ENCODE data around the gene MPO. TPM values are rescaled to one million over a fixed set of nuclear protein-coding genes. Genes with fewer than 3 reads are reported as not detected.

MPO gene
- total and polyA plus RNA-seq, 2 donors (not counting 3 experiments of a cell fraction or from before 2014, with no cell fraction given) = not detected

DNA sequence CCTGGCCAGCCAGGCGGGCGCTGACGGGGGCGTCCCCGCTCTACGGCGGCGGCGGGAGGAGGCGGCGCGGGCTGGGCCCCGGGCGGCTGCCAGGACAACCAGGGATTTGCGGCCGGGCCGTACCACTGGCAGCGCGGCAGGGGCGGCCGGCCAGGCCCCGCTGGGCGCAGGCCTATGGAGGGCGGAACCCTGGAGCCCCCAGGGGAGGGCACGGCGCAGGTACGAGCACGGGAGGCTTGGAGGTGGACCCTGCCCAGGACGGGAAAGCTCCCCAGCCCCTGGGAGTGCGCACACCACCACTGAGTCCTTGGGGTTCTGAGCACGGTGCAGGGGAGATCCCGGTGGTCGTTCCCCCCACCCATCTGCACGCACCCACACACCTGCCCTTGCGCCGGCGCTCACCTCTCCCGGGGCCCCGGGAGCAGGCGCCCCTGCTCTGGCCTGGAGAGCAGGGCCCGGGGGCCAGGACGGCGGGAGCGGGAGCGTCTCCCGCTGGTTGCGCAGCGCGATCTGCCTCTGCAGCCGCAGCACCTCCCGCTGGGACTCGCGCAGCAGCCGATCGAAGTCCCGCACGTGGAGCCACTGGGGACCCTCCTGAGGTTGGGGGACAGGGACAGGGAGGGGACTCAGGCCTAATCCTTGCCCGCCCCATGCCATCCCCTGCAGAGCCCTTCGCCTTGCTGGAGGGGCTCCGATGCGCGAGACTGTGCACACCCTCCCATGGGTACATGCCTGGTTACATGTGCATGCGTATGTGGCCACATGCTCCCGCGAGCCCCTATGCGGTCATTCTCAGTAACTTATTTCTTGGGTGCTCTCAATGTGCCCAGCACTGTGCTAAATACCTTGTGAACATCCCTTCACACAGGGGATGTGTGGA, 43.9 kb upstream of the MPO start:
- CTCF ChIA-PET = no interaction called here
- H3K9ac ChIP-seq (replicated peaks; ENCODE audit: extremely low read depth, insufficient read depth, low read length) = no peak overlapping the region
- intact Hi-C loops (cut with micrococcal nuclease) = no loop called here

DNA sequence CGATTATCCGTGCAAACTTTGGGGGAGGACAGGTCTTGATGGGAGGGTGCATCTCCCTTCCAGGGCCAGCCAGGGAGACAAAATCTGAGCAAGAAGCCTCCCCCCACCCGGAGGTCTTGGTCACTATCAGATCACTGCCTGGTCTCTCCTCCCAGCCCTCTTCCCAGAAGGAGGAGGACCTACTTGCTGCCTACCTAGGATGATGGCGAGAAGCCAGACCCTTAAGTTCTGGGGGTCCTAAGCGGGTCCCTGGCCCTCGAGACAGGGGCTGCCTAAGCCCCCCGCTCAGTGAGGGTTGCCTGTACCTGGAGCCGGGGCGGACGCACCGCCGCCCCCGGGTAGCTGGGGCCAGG, 43.3 kb upstream of the MPO start:
- Histone ChIP-seq H3K9ac (replicated peaks; ENCODE audit: extremely low read depth, insufficient read depth, low read length) (no peak overlapping the region), H3K27ac (ENCODE audit: insufficient read depth, low read depth, low read length) (no peak overlapping the region), H3K4me1 (ENCODE audit: control insufficient read depth, extremely low read depth, insufficient read depth, low read length) (no peaks in the 10 kb centered on the region), H3K36me3 (ENCODE audit: control insufficient read depth in 2 of 2, extremely low read depth in 1 of 2, insufficient read depth in 2 of 2, low read length in 2 of 2) (no peaks in the 10 kb centered on the region), H3K9me3 (replicated peaks; ENCODE audit: control insufficient read depth, insufficient read depth, low read length) (no peaks in the 10 kb centered on the region), H4K20me1 (replicated peaks; ENCODE audit: control insufficient read depth, extremely low read depth, insufficient read depth, low read length) (no peaks in the 10 kb centered on the region), H3K27me3 (ENCODE audit: control insufficient read depth in 2 of 2, insufficient read depth in 2 of 2, low read length in 2 of 2) (peaks cover 23 to 25% of the 10 kb centered on the region in 2 experiments), H3K4me2 (ENCODE audit: insufficient read depth, low read length) (no peak overlapping the region), H3K9me1 (replicated peaks; ENCODE audit: control insufficient read depth, extremely low read depth, insufficient read depth, low read length) (no peaks in the 10 kb centered on the region), H3K4me3 (replicated peaks in 1 of 3; ENCODE audit: insufficient read depth in 1 of 3, low read depth in 1 of 3, low read length in 3 of 3) (no peak overlapping the region), H3K79me2 (ENCODE audit: control insufficient read depth, insufficient read depth, low read length) (no peaks in the 10 kb centered on the region), H2AFZ (ENCODE audit: low read depth, low read length) (no peak overlapping the region)
- dilution Hi-C loops (cut with MboI; ENCODE audit: extremely low pct_ligation_motif_present, low sequenced_read_pairs) (no loop called here), intact Hi-C loops (cut with micrococcal nuclease) (no loop called here)
- ChIA-PET POLR2A (no interaction called here), CTCF (no interaction called here)
- no peak for FAIRE-seq
- no TSS peak for BruUV-seq (replicated peaks)
- no peak for DNase-seq (ENCODE audit: low read depth, low spot score)
- TF ChIP-seq GATA2 (IDR thresholded peaks at IDR 0.05; ENCODE audit: insufficient read depth, insufficient read length, low read depth, low read length) (no peak), EZH2 (IDR thresholded peaks at IDR 0.05; ENCODE audit: borderline replicate concordance, low read depth, low read length, severe bottlenecking) (no peak), MYC (IDR thresholded peaks at IDR 0.05; ENCODE audit: low read depth, low read length) (no peak), POLR2AphosphoS5 (IDR thresholded peaks at IDR 0.05; ENCODE audit: insufficient read depth, low read depth, low read length) (no peak), POLR2A (IDR thresholded peaks at IDR 0.05; ENCODE audit: low read depth, low read length) (no peak), FOS (IDR thresholded peaks at IDR 0.05; ENCODE audit: borderline replicate concordance, insufficient read depth, low read length) (no peak), JUN (IDR thresholded peaks at IDR 0.05; ENCODE audit: borderline replicate concordance, insufficient read depth, insufficient read length, low read depth) (no peak)
- TF ChIP-seq, protein P1, sequence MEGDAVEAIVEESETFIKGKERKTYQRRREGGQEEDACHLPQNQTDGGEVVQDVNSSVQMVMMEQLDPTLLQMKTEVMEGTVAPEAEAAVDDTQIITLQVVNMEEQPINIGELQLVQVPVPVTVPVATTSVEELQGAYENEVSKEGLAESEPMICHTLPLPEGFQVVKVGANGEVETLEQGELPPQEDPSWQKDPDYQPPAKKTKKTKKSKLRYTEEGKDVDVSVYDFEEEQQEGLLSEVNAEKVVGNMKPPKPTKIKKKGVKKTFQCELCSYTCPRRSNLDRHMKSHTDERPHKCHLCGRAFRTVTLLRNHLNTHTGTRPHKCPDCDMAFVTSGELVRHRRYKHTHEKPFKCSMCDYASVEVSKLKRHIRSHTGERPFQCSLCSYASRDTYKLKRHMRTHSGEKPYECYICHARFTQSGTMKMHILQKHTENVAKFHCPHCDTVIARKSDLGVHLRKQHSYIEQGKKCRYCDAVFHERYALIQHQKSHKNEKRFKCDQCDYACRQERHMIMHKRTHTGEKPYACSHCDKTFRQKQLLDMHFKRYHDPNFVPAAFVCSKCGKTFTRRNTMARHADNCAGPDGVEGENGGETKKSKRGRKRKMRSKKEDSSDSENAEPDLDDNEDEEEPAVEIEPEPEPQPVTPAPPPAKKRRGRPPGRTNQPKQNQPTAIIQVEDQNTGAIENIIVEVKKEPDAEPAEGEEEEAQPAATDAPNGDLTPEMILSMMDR (IDR thresholded peaks at IDR 0.05; ENCODE audit: extremely low read depth in 1 of 2, insufficient read depth in 1 of 2, low read depth in 1 of 2, low read length in 2 of 2) = no peak
- TF ChIP-seq, protein P2, sequence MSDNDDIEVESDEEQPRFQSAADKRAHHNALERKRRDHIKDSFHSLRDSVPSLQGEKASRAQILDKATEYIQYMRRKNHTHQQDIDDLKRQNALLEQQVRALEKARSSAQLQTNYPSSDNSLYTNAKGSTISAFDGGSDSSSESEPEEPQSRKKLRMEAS (IDR thresholded peaks at IDR 0.05; ENCODE audit: insufficient read depth, insufficient read length) = no peak

More for the DNA sequence above, 43.9 kb upstream of the MPO start:
- Histone ChIP-seq H3K9me1 (replicated peaks; ENCODE audit: control insufficient read depth, extremely low read depth, insufficient read depth, low read length) (no peaks in the 10 kb centered on the region), H3K79me2 (ENCODE audit: control insufficient read depth, insufficient read depth, low read length) (no peaks in the 10 kb centered on the region), H3K36me3 (ENCODE audit: control insufficient read depth in 2 of 2, extremely low read depth in 1 of 2, insufficient read depth in 2 of 2, low read length in 2 of 2) (no peaks in the 10 kb centered on the region), H2AFZ (ENCODE audit: low read depth, low read length) (no peak overlapping the region), H4K20me1 (replicated peaks; ENCODE audit: control insufficient read depth, extremely low read depth, insufficient read depth, low read length) (no peaks in the 10 kb centered on the region), H3K4me2 (ENCODE audit: insufficient read depth, low read length) (no peak overlapping the region), H3K27me3 (ENCODE audit: control insufficient read depth in 2 of 2, insufficient read depth in 2 of 2, low read length in 2 of 2) (peaks cover 23 to 25% of the 10 kb centered on the region in 2 experiments), H3K9me3 (replicated peaks; ENCODE audit: control insufficient read depth, insufficient read depth, low read length) (no peaks in the 10 kb centered on the region), H3K27ac (ENCODE audit: insufficient read depth, low read depth, low read length) (no peak overlapping the region), H3K4me3 (replicated peaks in 1 of 3; ENCODE audit: insufficient read depth in 1 of 3, low read depth in 1 of 3, low read length in 3 of 3) (no peak overlapping the region), H3K4me1 (ENCODE audit: control insufficient read depth, extremely low read depth, insufficient read depth, low read length) (no peaks in the 10 kb centered on the region)
- FAIRE-seq = no peak
- DNase-seq (ENCODE audit: low read depth, low spot score) = no peak
- no TSS peak for BruUV-seq (replicated peaks)
- TF ChIP-seq EZH2 (IDR thresholded peaks at IDR 0.05; ENCODE audit: borderline replicate concordance, low read depth, low read length, severe bottlenecking) (peak; percentile 83), POLR2A (IDR thresholded peaks at IDR 0.05; ENCODE audit: low read depth, low read length) (no peak)
- POLR2A ChIA-PET = no interaction called here
- dilution Hi-C loops (cut with MboI; ENCODE audit: extremely low pct_ligation_motif_present, low sequenced_read_pairs) = no loop called here

Measured in endothelial cell of umbilical vein (primary cell).